HG02610 (cell line): ENCODE results near the gene MYOZ1.
A peak's percentile ranks its signal among the peaks of the same experiment; 100 is the strongest.
"Not testable (repeated sequence)": the region's sequence is repeated elsewhere in the genome, so short reads cannot be mapped to it uniquely, and the experiment has no call there.

Source experiments
- ATAC-seq: cut with Tn5 transposase; IDR thresholded peaks from one replicate; pipeline ENCODE4 v1.9.1; 2021; ENCODE audit warnings: mild to moderate bottlenecking, moderate library complexity; ENCODE audit not compliant: unreplicated experiment

Gene MYOZ1

GRCh38 chr10:73641328-73642060 is at the start of gene MYOZ1:
MYOZ1 (minus strand) TSS chr10:73641474; CDS start chr10:73640017, 1,457 bp downstream.
- ATAC-seq = no peak

- not testable (repeated sequence) for ATAC-seq
Observed at GRCh38 chr10:73690755-73691154, 49.5 kb upstream of the MYOZ1 start.

GRCh38 chr10:73689596-73689995 is 48.3 kb upstream of the MYOZ1 start:
- not testable (repeated sequence) for ATAC-seq

GRCh38 chr10:73687641-73688040 is 46.4 kb upstream of the MYOZ1 start:
- ATAC-seq = not testable (repeated sequence)

GRCh38 chr10:73674546-73674945 is 33.3 kb upstream of the MYOZ1 start:
- not testable (repeated sequence) for ATAC-seq

- ATAC-seq = not testable (repeated sequence)
Observed at GRCh38 chr10:73668378-73668777, 27.1 kb upstream of the MYOZ1 start.

GRCh38 chr10:73666153-73666809 is 25.0 kb upstream of the MYOZ1 start:
- not testable (repeated sequence) for ATAC-seq

GRCh38 chr10:73665581-73665980 is 24.3 kb upstream of the MYOZ1 start:
- not testable (repeated sequence) for ATAC-seq

GRCh38 chr10:73664156-73665040 is 23.1 kb upstream of the MYOZ1 start:
- ATAC-seq = not testable (repeated sequence)

GRCh38 chr10:73663621-73664020 is 22.3 kb upstream of the MYOZ1 start:
- not testable (repeated sequence) for ATAC-seq

GRCh38 chr10:73662705-73663104 is 21.4 kb upstream of the MYOZ1 start:
- ATAC-seq = not testable (repeated sequence)

- ATAC-seq = no peak
Observed at GRCh38 chr10:73655990-73656298, 14.7 kb upstream of the MYOZ1 start, which contains the start of gene SYNPO2L. SYNPO2L (minus strand) TSS chr10:73656029; CDS start chr10:73655922, 107 bp downstream.

GRCh38 chr10:73655257-73655989 is 14.1 kb upstream of the MYOZ1 start:
- no peak for ATAC-seq

GRCh38 chr10:73653701-73654100 is 12.4 kb upstream of the MYOZ1 start:
- ATAC-seq = no peak

- ATAC-seq = no peak
Observed at GRCh38 chr10:73653195-73653594, 11.9 kb upstream of the MYOZ1 start.

GRCh38 chr10:73650537-73651331 is 9.5 kb upstream of the MYOZ1 start:
- ATAC-seq = peak; percentile 57

GRCh38 chr10:73649876-73650536 is 8.7 kb upstream of the MYOZ1 start:
- no peak for ATAC-seq

GRCh38 chr10:73648975-73649829 is 7.9 kb upstream of the MYOZ1 start:
- no peak for ATAC-seq
